ENCODE measurements around the gene TMEM89.
A peak's percentile ranks its signal among the peaks of the same experiment; 100 is the strongest.

Gene TMEM89

DNA sequence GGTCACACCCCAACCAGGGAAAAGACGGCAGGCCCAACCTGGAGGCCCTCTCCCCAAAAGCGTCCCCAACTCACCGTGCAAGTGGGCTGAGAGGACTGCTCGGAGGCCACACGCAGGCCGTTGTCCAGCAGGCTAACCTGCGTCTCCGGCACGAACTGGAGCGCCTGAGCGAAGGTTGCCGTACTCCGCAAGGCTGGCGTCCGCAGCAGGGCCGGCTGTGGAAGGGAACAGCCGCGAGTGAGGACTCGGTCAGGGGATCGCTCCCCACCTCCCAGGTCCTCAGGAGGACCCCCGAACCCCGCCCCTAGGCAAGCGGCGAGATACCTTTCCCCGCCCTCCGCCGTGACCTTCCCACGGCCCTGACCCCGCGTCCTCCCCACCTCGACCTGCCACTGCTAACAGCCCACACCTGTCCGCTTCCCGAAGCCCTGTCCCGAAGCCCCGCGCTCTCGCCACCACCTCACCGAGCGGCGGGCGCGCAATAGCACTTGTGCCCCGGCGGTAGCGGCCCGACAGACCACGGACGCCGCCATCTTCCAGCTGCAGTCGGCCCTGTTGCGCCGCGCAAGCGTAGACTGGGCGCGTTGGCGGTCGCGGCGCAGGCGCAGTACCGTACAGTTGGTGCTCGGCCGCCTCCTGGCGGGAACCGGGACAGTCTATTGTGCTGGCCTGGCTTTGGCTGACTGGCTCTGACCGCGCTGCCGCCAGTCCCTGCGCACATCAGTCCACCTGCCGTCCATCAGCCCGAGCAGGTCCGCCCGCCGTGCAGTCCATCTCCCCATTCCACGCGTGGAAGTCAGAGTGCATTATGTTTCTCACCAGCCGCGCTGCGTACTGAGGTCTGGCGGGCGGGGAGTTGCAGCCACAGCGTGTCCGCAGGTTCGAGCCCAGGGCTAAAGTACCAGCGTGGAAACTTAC is 12.2 kb downstream of the TMEM89 start, which contains the start of gene UQCRC1:
Gene UQCRC1, minus strand, starts transcription at position 559 of the 918 bp plus-strand sequence. Its CDS starts 26 bp downstream, at position 533.
- peak; percentile 88 to 89 for DNase-seq

DNA sequence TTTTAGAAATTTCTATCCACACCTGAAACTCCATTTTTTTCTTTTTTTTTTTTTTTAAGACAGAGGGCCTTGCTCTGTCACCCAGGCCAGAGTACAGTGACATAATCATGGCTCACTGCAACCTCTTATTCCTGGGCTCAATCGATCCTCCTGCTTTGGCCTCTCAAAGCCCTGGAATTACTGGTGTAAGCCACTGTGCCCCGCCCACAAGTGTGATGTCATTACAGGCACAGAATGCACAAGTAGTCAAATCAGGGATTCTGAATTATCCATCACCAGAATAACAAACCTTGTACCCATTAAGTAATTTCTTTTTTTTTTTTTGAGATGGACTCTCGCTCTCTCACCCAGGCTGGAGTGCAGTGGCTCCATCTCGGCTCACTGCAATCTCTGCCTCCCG is 14.1 kb downstream of the TMEM89 start:
- no peak for DNase-seq

- no peak for DNase-seq
Measured at GRCh38 chr3:48601622-48601994, 20.0 kb downstream of the TMEM89 start.

DNA sequence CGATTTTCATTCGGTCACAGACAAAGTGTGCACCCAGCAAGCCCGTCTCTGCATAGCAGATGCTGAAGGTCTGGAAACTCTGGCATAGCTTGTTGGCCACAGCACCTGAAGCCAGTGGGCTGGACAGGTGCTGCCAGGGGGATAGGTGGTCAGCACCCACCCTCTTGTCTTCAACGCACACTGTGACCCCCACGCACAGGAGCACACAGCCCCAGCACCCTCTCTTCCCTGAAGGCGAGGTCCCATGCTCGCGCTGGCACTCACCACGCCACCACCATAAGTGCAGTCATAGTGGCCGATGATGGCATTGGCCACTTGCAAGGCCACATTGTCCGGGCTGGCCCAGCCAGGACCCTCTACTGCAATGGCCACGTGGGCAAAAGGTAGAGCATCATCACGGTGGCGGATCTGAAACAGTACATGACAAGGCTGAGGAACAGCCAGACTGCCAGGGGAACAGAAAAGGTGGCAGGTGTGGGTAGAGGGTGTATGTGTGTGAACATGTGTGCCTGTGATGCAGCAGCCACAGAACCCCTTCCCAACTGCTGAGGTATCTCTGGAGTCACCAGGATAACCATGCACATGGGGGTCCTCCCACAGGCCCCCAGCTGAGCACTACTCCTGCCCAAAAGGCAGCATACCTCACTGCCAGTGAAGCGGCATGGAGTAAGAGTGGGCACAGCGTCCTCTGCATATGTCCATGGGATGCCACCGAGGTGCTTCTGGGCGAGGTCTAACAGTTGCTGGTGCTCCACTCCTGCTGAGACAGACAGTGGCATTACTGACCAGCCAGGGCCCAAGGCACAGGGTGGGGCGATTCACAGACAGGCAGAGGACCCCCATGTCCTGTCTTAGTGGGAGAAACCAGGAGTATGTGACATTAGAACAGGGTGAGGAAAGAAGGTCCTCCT is 20.6 kb downstream of the TMEM89 start:
- no peak for DNase-seq

DNA sequence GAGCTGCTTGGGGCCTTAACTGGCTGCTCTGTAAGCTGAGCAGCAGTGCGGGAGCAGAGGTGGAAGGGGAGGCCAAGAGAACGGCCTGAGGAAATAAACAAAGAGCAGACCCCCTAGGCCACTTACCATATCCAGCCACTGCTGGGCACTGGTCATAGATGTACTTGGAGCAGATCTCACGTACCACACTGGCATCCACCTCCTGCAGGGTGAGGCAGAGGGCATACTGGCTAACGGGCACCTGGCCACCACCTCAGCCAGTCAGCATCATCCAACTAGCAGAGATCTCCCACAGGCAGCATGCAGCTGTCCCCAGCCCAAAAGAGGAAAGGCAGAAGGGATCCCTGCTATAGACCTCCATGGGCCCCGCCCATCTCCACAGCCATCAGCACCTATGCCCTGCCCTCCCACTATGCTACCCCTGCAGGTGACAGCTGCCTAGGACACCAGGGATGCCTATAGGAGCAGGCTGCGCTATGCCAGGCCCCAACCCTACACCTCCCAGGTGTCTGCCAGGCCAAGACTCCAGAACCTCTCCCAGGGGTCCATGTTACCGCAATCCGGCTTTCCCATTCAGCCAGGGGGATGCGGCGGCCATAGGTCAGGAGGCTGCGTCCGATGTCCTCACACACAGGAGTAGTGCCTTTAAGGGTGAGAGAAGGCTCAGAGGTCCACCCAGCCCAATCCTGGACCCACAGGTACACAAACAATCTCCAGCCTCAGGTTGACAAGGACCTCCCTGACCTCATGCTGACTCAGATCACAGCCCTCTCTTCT is 21.9 kb downstream of the TMEM89 start:
- DNase-seq, result no peak

DNA sequence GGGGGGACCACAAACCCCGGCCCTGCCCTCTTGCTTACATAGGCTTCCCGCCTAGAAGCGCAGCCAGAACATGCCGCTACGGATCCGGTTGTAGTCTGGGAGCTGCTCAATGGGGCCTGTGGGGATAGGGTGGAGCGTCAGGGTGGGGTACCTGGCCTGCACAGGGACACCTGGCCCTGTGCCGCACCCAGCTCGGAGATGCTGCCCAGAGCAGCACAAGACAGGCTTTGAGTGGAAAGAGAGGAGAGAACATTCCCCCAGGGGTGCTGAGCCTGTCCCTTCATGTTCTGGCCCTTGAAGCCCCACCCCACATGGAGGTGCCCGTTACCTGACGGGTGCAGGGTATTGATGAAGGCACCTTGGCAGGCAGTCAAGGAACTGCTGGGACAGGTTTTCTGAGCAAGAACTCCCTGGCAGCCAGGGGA is 22.5 kb downstream of the TMEM89 start:
- DNase-seq, result no peak

- no peak for DNase-seq
Measured at GRCh38 chr3:48598323-48599076, 23.1 kb downstream of the TMEM89 start.

DNA sequence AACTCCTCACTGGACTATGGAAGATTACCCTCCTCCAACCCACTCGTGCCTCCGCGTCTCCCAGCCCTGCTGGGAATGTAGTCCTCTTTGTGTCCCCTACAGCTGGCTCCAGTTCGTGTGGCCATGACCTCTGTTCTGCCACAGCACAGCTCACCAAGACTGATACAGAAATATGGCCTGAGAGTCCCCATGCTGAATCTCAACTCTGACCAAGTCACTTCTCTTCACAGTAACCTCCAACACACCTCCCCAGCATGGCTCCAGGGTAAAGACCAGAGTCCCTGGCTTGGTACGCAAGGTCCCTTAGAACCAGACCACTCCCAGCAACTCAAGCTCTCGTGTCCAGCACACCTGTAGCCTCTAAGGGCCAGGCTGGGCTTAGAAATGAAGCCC is 24.2 kb downstream of the TMEM89 start:
- DNase-seq, result no peak

- DNase-seq, result no peak
Measured at GRCh38 chr3:48596676-48597407, 24.7 kb downstream of the TMEM89 start.

DNA sequence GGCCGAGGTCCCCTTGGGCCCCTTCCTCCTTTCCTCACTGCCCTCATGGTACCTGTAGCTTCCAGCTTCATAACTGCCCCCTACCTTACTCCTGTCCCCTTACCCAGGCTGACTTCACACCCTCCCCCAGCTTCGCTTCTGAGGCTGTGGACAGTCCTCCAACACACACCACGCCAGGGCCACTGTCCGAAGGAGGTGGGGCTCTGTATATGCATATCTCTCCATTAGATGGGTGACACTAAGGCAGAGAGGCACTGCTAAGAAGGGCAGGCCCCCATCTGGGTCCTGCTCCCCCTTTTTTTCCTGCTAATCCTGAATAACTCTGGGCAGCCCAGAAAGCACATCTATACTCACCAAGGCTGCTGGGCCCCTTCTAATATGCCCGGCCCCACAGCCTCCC is 25.4 kb downstream of the TMEM89 start:
- no peak for DNase-seq

GRCh38 chr3:48595526-48596121 is 25.9 kb downstream of the TMEM89 start:
- no peak for DNase-seq

DNA sequence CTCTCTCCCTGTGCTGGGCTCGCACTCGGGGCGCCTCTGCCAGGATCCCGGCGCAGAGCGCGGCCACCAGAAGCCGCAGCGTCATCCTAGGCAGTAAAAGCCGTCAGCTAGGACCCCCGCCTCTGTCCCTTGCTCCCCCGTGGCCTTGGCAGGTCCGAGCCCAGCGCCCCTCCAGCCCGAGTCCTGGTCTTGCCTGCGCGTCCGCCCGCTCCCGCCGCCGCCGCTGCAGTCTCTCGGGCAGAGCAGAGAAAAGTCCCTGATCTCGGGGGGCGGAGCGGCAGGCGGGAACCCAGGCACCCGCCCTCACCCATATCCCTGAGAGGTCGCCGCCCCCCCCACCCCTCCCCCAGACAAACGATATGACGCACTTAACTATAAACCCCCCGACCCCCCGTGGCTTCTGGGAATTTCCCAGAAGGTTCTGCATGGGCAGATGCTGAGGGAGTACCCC is 26.5 kb downstream of the TMEM89 start, which contains the start of gene COL7A1:
Gene COL7A1, minus strand, starts transcription at position 255 of the 451 bp plus-strand sequence. Its CDS starts 170 bp downstream, at position 85.
- DNase-seq, result no peak

DNA sequence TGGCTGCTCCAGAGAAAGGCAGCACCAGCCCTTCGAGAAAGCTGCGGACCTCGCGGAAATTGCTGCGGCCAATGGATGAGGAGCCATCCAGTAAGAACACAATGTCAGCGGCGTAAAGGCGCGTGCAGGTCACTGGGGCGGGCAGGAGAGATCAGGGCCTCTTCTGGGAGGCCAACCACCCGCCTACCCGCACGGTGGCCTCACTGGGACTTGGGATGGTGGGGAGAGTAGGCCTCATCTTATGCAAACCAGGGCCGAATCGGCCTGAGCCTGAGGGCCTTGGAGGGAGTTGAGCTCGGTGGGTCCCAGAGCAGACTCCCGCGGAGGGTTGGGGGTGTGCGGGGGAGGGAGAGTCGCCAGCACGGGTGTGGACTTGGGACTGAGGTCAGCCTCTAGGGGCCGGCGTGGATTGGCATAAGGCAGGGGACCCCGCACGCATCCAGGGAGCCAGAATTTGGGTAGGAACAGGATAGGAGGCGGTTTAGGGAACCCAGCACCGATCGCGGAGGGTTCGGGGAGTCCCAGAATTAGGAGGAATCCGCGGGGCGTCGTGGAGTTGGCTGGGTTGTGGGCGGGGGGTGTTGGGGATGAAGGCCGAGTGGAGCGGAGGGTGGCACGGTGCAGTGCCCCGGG is 27.0 kb downstream of the TMEM89 start:
- no peak for DNase-seq

GRCh38 chr3:48593337-48593736 is 28.2 kb downstream of the TMEM89 start:
- no peak for DNase-seq

DNA sequence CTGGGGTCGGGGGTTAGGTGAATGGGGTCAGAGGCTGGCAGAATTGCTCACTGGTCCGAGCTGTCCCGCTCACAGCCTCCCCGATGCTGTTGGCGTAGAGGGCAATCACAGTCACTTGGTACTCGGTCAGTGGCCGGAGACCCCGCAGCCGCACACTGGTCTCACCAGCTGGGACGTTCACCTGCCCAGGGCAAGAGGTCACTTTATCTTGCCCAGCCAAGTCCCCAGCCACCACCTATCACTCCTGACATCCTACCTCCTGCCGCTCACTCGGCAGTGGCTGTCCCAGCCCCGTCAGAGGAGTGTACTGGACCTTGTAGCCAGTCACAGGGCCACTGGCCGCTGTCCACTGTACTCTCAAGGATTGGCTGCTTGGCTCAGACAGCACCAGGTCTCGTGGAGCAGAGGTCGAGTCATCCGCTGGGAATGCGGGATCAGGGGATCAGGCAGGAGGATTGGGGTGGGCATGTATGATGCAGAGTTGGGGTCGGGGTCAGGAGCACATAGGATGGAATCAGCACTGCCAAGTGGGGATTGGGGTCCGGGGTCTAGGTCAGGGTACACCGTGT is 29.0 kb downstream of the TMEM89 start:
- no peak for DNase-seq

GRCh38 chr3:48591886-48592518 is 29.6 kb downstream of the TMEM89 start:
- DNase-seq, result no peak

DNA sequence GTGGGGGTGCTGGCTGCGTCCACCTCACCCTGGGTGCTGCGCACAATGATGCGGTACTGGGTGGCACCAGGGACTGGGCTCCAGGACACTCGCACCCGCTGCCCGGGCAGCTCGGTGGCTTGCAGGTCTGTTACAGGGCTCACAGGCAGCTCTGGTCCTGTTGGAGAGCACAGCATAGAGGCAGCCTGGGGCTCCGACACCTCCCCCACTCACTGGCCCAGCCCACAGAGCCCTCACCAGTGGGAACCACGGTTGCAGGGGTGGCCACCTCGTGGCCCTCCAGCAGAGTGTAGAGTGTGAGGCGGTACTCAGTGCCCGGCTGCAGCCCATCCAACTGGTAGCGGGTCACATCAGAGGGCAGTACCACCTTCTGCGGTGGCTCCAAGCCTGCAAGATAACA is 30.1 kb downstream of the TMEM89 start:
- no peak for DNase-seq

DNA sequence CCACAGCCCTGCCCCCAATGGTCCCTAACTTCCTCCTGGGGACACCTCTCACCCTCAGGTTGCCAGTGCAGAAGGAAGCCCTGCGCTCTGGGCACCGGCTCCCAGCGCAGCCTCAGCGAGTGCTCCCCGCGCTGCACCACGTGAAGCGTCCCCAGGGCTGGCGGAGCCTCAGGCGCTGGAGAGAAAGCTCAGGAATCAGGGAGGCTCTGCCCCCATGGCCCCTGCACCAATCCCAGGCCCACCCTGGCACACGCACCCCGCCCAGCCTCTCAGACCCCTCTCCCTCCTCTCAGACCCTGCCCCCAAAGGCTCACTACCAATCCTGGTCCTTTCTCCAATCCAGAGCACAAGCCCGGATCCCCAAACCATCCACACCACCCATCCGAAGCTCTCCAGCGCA is 33.3 kb downstream of the TMEM89 start:
- no peak for DNase-seq

GRCh38 chr3:48587686-48588085 is 33.9 kb downstream of the TMEM89 start:
- DNase-seq, result no peak

Measured in hippocampal formation (tissue), 2 donors.